NCI-H2107 treated with DMSO at 0.1 percent for 48 hours (cell line): ENCODE measurements around the gene ASXL3.

Experiments used
- DNase-seq: peaks from one replicate; lab custom pipeline; 2025; ENCODE audit not compliant: unreplicated experiment; lab: John Stamatoyannopoulos, UW

Gene ASXL3

DNA sequence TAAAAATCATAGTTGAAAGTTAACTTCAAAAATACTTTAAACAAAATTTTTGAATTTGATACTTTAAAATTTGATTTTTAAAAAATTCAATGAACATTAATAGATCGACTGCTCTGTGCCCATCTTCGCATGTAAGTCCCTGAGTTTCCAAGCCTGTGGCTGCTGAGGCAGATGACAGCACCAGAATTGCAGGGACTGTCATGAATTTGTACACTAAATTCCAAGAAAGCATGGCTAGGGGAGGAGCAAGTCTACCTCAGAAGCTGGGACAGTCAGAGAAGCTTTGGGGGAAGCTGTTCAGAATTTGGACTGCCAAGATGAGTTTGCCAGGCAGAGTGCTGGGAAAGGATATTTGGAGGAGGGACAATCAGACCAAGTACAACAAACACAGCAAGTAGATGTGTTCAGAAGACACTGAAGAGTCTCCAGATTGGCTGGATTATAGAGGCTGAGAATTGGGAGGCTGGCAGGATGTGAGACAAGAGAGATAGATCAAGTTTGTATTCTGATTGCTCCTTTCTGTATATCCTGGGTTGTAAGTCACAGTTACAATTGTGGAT is 79.0 kb downstream of the ASXL3 start:
- no peak for DNase-seq

DNA sequence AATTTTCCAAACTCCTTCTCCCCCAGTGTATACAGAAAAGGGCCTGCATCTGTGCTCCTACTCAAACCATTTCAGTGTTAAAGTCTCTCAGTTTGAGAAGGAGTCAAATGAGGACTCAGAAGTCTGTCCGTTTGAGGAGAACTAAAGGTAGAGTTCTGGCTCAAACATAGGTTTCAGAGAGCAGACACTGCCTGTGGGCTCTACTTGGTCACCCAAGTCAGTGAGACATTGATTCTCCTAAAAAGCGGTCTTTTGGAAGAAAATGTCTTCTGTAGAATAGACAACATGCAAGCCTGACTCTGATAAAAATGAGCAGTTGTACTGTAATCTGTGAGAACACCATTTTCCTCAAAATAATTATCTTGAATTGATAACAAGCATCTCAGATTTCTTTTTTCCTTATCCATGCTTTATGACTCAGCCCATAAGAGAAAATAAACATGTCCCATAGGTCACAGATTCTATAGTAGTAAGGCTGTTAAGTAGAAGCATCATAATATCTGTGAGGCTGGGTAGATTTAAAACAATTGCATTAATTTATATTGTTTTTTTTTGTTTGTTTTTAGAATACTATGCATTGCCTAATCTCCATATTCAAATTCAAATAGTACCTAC is 82.8 kb downstream of the ASXL3 start:
- no peak for DNase-seq

DNA sequence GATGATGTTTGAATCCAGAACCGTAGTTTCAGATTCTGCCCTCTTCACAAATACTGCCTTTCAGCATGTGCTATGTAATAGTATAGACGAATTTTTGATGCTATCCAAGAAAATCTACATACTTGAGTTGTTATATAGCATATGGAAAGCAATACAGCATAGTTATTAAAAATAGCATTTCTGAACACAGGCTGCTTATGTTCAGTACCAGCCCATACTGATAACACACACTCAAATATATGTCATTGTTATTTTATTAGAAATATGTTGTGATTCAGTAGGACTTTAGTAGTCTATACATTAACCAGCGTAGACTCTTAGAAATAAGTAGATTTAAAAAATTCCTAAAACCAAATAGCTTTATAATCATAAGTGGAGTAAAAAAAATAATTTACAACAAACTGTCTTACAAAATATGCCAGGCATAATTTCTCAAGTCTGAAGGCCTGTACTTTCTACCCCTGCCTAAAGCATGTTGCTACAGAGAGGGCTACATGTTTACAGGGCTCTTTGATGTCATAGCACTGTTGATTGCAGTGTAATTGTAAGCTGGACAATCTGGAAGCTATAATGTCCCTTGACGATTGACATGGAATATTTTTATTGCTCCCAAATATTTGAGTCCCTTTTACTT is 86.3 kb downstream of the ASXL3 start:
- no peak for DNase-seq

DNA sequence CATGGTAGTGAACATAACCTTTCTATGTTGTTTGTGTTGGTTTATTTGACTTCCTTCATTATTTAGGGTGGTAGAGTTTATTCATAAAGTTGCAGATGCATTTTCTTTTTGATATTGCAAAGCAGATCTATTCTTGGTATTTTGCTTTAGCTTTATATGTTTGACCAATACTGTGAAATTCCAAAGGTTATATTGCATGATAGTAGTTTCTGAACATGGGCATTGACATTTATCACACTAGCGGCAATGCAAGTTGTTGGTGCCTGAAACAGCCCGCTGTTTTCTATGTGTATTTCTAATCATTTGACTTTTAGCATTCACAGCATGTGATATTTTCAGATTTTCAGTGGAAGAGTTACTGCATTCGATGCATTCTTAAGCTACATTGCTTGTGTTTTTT is 87.2 kb downstream of the ASXL3 start:
- DNase-seq, result no peak

DNA sequence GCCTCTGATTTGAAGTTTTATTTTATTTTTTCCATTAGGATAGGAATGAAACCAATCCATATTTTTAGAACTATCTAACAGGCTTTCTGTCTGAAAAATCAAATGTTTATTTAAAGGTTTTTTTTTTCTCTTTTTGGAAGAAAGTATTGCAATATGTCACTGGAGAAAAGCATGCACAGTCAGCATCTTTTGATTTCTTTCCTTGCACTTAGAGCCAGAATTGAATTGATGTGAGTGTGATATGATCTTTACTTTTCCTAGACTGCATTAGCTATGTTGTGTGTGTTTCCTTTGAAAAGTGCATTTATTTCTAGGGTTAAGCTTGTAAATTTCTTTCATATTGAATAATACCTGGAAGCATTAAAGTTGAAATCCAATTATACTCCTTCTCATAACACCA is 87.6 kb downstream of the ASXL3 start:
- no peak for DNase-seq

DNA sequence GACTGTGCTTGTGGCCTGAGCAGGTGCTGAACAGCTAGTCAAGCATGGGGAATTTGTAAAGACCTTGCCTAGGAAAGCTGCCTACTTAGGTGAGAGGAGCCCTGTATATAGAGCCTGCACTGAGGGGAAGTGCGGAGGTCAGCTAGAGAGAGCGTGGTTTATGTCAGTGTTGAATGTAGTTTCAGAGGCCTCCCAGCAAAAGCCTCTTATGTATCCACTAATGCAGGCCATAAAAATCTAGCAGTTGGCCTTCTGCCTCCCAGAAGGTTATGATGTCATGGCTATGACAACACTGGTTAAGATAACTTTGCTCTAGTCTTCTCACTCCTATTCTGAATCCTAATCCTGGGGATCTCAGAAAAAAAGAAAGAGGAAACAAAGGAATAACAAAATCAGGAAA is 88.9 kb downstream of the ASXL3 start:
- no peak for DNase-seq

DNA sequence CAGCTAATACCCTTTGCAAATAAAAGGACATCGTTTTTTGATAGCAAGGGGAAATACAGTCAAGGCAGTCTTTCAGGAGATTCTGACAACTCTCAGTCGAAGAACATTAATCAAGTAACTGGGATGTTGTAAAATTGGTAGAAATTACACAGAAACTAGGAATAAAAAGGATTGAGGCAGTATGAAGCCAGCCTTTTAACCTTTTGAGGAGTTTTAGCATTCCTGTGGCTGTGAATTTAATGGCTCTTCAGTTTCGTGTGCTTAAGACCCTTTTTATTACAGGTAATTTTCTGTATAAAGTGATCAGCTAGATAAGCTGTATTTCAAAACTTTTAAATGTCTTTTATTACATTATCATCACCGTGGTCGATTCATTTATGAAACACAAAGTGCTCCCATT is 91.6 kb downstream of the ASXL3 start:
- DNase-seq, result no peak

DNA sequence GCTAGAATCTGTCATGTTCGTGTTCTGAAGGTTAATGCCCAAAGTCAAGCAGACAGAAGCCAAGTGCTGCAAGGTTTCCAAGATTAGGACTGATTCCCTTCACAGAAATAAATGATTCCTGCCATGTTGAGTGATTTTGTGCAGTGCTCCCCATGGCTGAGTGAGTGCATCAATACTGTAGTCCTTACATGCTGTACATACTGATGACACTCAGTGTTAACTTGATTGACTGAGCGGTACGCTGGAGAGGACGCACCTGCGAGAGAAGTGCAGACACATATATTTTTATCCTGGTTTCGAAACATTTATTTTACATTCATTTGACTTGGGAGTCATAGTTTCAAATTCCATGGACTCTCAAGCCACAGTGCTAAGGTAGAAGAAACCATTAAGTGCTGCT is 92.0 kb downstream of the ASXL3 start:
- no peak for DNase-seq

DNA sequence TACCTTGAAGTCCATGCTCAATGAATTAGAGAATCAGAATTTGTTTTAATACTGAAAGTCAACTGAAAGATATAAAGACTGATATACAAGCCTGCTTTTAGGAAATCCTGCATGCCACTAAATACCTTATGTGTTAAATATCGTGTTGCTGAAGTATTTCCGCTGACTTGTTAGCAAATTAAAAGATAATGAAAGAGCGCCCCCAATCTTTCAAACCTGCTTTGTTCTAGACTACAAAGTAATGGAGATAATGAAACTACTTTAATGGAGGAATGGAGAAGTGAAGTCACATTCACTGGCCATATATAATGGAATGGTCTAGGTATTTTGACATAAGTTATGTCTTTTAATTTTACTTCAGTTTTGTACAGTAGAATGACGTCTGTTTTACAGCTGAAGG is 95.7 kb downstream of the ASXL3 start:
- DNase-seq, result no peak

DNA sequence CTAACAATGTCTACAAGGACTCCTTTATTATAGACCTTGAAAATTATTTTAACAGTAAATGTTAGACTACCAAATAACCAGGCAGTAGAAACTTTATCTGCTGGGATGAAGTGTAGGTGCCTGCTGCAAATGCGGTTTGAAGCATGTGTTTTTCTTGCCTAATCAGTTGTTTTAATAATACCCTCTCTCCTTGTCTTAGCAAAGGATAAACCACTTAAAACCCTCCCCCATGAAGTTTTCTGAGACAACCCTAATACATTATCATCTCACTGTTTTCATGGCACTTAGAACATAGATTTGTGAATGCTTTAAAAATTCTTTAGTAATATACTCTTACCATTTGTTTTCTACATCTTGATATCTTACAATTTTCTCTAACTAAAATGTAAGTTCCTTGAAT is 98.6 kb downstream of the ASXL3 start:
- DNase-seq, result no peak

DNA sequence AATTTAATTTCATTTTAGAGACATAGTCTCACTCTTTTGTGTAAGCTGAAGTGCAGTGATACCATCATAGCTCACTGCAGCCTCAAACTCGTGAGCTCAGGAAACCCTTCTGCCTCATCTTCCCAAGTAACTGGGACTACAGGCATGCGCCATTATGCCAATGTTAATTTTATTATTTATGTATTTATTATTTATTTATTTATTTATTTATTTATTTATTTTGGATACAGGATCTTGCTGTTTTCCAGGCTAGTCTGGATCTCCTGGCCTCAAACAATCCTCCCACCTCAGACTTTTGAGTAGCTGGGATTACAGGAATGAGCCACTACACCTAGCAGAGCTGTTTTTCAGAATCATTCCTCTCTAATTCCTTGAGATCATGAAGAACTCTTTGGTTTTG is 99.9 kb downstream of the ASXL3 start:
- no peak for DNase-seq

DNA sequence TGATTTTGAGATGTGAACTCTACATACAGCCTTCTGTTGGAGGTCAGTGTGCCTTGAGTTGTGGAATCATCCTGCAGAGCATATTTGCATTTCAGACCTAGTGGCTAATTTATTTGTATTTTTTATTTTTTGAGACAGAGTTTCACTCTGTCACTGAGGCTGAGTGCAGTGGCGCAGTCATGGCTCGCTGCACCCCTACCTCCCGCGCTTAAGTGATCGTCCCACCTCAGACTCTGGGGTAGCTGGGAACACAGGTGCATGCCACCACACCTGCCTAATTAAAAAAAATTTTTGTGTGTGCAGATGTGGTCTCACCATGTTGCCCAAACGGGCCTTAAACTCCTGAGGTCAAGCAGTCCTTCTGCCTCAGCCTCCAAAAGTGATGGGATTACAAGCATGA is 104.4 kb downstream of the ASXL3 start:
- no peak for DNase-seq

DNA sequence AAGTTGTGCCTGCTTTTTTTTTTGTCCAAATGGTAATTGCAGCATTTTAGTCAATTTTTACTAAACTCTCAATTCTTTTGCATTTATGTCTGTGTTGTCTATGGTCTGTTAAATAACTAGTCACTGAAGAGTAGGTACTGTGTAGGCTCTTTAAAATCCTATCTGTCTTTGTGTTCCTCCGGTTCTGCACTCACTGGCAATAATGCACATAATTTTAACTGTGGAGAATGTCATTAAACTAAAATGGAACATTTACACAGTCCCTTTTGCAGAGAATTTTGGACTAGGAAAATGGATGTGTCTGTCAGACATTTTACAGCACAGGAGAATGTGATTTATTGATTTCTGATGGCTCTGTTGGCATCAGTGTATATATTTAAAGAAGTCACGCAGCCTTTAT is 116.6 kb downstream of the ASXL3 start:
- DNase-seq, result no peak

DNA sequence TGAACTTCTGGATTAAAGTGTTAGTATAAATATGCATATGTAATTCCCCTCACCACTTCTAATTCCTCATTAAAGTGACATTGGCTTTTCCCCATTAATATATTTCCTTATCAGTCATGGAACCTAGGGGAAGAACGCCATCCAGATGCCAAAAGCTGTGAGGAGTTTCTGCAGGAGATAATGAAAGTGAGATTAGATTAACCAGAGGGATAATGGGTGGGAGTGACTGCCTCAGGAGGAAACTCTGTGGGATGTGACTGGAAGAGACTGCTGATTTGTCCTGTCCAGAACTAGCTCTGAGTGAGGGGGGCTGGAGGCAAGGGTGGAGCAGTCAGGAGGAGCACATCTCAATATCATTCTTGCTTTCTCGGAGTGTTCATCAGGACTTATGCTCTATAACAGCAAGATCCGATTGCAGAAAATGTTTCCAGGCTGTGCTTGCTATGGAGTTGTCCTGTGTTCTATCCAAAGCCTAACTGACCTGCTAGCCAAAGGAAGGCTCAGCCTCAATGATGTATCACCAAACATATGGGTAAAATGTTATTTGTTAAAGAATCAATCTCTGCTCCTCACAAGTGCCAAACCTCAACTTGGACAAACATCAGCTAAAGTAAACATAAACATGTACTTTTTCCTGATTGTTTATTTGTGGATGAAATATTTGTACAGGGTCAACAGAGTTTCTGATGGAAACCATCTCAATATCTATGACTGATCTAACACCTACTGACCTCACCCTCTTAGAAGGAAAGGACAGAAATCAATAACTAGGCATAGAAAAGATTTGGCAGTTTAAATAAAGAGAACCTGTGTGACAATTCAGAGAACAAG is 118.5 kb downstream of the ASXL3 start:
- DNase-seq, result no peak

DNA sequence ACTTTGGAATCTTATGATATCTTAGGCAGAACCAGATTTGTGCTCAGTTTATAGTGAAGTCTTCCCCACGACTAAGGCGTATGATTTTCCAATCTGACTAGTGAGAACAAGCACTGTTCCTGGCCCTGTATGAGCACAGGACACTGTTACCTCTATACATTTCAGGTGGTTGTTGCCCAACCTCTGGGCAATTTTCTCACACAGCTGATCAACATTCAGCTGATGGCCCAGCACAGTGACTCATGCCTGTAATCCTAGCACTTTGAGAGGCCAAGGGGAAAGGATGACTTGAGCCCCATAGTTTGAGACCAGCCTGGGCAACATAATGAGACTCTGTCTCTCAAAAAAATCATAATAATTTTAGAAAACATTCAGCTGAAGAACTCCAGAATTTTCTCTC is 119.5 kb downstream of the ASXL3 start:
- DNase-seq, result no peak

DNA sequence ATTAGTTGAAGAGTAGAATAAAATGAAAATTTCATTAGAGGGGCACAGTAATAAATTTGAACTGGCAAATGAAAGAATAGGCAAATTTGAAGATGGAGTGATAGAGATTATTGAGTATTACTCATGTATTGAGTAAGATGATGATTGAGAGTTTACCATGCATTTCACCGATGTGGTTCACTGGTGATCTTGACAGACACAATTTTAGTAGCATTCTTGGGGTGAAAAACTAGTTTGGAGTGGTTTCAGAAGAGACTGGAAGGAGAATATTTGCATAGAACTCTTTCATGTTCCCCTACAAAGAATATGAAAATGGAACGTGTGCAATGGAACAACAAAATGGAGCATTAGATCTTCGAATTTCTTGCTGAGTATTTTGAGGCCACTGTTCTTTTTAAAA is 121.4 kb downstream of the ASXL3 start:
- DNase-seq, result no peak

DNA sequence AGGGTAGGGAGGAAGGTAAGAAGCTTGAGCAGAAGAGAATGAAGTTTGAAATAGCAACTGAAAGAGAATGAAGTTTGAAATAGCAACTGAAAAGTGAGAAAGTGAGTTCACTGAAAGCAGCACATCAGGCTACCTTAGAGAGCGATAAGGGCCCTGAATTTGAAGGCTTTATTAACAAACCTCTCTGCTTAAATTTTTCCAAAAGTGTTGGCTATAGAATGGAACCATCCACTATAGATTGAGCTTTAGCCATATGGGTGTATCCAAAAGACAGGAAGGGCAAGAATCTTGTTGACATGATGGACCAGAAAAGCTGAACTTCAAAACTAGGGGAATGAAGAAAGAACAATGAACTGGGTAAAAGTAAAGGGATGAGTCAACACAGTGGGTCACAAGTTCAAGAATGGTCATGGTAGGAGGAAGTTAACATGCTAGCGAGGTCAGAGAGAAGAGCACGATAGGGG is 122.5 kb downstream of the ASXL3 start:
- DNase-seq, result no peak

DNA sequence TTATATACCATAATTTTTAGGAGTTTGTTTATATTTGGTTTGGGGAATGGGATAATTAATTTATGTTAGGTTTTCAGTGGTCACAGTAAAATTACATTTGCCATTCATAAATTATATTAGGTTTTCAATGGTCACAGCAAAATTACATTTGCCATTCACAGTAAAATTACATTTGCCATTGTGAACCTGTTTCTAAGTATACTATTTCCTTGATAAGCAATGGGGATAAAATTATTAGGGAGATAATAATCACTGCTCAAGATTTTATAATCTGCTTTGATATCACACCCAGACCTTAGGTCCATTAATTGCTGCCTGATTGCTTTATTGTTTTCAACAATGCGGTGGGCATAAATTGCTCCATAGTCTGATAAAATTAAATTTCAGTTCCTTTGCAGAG is 124.6 kb downstream of the ASXL3 start:
- no peak for DNase-seq

DNA sequence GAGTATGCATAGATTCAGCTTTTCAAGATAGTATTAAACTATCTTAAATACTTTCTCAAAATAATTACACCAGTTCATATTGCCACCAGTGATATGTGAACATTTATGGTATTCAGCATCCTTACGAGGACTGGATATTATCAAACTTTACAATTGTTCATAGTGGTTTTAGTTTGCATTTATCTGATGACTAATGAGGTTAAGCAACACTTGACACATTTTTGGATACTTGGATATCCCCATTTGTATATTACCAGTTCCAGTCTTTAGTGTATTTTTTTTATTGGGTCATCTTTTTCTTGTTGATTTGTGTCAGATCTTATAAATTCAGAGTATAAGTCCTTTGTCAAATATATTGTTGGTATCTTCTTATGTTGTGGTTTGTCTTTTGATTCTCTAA is 128.4 kb downstream of the ASXL3 start:
- DNase-seq, result no peak

DNA sequence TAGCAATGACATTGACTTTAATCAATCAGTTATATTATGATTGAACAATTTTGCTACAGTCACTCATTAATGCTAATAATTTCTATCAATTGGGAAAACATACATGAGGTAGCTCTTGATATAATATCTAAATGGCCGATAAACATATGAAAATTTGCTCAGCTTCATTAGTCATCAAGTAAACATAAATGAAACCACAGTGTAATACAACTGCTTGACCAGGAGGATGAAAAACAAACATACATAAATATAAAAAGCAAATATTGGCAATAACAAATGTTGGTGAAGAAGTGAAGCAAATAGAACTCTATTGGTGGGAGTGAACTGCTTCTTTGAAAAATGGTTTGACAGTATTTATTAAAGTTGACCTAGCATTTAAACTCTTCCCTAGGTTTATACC is 130.9 kb downstream of the ASXL3 start:
- no peak for DNase-seq

DNA sequence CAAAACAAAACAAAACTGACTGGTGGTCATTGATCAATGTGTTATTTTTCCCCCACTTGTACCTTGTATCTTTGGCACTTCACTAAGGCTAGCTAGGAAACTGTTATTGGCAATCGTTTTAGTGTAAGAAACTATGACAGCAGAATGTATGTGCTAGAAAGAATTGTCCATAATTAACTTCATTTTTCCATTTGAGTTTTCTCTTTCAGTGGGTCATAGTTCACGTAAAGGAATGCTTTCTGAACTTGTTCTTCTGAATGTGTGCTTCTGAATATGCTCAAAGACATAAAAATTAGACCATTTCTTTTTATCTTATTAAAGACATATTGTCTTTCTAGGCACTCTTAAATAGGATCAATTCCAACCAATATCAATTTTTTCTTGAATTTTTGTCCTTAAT is 132.2 kb downstream of the ASXL3 start:
- no peak for DNase-seq

DNA sequence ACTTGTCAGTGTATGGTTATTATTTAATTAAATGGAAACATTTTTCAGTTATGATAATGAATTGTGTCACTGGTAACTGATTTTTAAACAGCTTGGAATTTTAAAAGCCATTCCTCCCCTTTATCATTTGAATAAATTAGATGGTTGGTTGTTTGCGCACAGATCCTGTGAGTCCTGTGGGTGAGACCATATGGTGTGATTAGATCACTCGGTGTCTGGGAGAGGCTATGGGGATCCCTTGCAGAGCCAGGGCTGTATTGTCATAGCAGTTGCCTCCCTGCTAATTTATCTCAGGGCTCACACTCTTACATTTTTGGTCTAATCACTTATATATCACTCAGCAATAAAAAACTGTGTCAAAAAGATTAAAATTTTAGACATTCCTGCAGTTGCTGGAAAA is 133.5 kb downstream of the ASXL3 start:
- no peak for DNase-seq
